SH-SY5Y (cell line): ENCODE results near the gene HSD17B4.

Source experiments
- GATA2 ChIP-seq: IDR thresholded peaks from 2 replicates; pipeline ENCODE4 v1.6.1; 2011; ENCODE audit warnings: mild to moderate bottlenecking, low read depth, low read length
- GATA3 ChIP-seq: IDR thresholded peaks from 2 replicates; pipeline ENCODE4 v1.6.1; 2011; ENCODE audit warnings: low read depth, mild to moderate bottlenecking, low read length, moderate library complexity

Gene HSD17B4

DNA sequence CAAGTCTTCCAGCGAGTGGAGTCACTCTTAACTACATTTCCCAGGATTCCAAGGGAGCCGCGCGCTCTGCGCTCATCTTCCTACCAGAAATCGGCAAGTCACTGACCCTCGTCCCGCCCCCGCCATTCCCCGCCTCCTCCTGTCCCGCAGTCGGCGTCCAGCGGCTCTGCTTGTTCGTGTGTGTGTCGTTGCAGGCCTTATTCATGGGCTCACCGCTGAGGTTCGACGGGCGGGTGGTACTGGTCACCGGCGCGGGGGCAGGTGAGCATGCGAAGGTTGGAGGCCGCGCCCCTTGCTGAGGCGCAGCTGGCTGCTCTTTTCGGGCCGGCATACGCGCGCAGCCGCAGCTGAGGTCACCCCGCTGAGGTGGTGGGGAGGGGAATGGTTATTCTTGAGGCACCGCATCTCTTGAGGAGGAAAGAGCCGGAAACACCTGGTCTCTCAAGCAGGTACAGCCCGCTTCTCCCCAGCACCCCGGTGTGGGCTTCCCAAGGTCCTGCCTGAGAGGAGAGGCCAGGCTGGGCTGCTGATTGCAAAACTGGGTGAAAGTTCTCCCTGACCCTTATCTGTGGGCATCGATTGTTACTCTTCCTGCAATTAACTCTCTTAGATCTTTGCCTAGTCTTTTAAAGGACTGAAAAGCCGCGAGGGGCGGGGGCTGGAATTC is at the start of gene HSD17B4:
Gene HSD17B4 (plus strand): TSS at position 125 of the 667 bp plus-strand sequence. CDS start 79 bp downstream, at position 204.
- TF ChIP-seq GATA2 (peak; percentile 68), GATA3 (no peak)

GRCh38 chr5:119402555-119402954 is 49.7 kb upstream of the HSD17B4 start:
- TF ChIP-seq GATA2 (no peak), GATA3 (no peak)

DNA sequence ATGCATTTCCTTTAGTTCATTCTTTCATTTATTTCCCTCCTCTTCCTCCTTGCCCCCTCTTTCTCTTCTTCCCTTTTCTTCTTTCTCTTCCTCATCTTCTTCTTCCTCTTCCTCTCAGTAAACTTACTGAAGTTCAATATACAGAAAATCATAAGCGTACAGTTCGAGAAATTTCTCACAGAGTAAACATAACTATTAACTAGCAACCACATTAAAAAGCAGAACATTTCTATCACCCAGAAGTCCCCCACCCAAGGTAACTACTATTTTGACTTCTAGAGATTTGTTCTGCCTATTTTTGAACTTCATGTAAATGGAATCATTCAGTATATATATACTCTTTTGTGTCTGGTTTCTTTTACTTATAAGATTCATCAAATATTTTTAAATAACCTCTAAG is 48.3 kb upstream of the HSD17B4 start:
- TF ChIP-seq GATA2 (no peak), GATA3 (no peak)

- TF ChIP-seq GATA3 (no peak), GATA2 (no peak)
These were observed 46.9 kb upstream of the HSD17B4 start for GRCh38 chr5:119405419-119405818.

GRCh38 chr5:119406551-119407110 is 45.7 kb upstream of the HSD17B4 start:
- TF ChIP-seq GATA2, result no peak
- TF ChIP-seq GATA3, result no peak

- TF ChIP-seq GATA3 (no peak), GATA2 (no peak)
These were observed 43.0 kb upstream of the HSD17B4 start for GRCh38 chr5:119409235-119409815.

DNA sequence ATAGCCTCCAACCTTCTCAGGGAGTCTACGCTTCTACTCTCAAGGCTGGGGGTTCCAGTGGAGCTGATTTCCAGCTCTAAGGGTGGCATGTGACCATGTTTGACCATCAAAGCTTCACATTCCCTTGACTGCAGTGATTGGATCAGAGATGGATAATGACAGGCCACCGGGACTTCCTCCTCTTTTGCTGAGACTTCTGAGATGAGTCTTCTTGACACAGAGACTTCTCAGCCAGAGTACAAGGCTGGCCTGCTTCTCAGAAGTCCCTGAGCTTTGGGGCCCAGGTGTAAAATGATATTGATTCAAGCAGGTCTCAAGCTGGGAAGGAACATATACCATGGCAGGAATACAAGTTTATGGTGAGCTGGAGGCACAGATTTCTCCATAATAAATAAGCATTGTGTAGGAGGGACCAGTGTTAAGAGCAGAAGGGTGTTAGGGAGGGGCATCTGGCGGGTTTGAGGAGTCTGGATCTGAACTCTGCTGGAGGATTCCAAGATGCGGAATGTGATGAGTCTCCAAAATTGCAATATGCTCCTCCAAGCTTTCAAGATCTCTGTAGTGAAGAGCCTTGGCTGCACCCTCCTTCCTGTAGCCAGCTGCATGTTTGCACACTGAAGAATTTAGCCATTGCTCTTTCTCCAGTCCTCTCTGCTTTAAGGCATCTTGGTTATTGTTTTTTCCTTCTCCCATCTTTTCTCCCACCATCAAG is 41.7 kb upstream of the HSD17B4 start:
- no peak for TF ChIP-seq GATA2
- no peak for TF ChIP-seq GATA3

- no peak for TF ChIP-seq GATA3
- TF ChIP-seq GATA2, result no peak
These were observed 40.7 kb upstream of the HSD17B4 start for GRCh38 chr5:119411361-119412278.

GRCh38 chr5:119412279-119413227 is 39.7 kb upstream of the HSD17B4 start:
- no peak for TF ChIP-seq GATA2
- TF ChIP-seq GATA3, result no peak

DNA sequence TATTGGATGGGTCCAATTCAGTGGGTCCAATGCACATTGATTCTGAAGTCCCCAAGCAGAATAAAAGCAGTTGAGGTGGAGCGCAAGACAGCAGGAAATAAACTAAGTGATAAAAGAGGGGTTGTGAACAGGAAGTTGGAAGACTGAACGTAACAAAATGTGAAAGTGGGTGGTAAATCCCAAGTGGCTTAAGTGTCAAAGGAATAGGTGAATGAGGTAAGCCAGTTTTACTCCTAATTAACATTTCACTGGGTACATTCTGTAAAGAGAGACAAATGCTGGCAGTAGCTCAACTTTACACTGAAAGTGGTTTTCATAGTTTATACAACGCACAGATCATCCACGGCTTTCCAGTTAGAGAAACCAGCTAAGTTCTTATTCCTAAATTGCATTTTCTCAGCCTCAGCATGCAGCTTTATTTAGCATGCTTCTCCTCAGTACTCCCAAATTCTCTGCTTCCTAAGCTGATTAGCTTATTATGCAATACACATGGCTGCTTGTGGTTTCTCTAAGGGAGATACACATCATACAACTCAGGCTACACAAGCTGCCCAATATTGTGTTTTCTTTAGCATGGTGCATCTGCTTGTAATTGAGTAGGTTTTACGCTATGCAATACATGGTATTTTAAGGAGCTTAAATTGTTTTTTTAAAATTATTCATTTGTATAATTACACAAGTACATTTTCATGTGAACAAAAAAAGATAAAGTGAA is 34.2 kb upstream of the HSD17B4 start:
- TF ChIP-seq GATA3 (no peak), GATA2 (no peak)

DNA sequence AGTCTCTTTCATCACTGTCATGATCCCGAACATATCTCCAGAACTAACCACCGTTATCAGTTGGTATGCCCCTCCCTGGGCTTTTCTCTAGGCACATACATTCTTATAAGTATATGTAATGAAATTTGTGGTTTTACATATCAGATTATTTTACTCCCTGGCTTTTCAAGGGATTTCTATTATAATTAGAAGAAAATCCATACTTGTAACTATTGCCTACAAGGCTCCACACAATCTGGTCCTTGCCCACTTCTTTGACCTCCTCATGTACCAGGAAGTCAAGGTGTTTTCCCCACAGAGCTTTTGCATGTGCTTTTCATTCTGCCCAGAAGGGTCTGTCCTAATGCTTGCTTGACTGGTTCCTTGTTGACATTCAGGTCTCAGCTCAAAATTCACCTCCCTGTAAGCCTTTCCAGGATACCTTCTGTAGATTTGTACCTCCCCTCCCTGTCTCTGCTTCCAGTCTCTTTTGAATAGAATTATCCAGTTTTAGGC is 33.6 kb upstream of the HSD17B4 start:
- no peak for TF ChIP-seq GATA2
- TF ChIP-seq GATA3, result no peak

DNA sequence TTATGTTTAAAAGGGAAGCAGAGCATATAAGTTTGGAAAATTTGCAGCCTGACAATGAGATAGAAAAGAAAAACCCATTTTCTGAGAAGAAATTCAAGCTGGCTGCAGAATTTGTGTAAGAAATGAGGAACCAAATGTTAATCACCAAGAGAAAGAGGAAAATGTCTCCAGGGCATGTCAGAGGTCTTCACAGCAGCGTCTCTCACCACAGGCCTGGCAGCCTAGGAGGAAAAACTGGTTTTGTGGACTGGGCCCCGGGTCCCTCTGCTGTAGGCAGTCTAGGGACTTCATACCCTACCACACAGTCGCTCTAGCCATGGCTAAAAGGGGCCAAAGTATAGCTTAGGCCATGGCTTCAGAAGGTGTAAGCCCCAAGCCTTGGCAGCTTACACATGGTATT is 32.1 kb upstream of the HSD17B4 start:
- TF ChIP-seq GATA2 (no peak), GATA3 (no peak)

- TF ChIP-seq GATA2 (no peak), GATA3 (no peak)
These were observed 26.2 kb upstream of the HSD17B4 start for GRCh38 chr5:119426057-119426456.
